HG03460 (cell line): ENCODE measurements around the gene GGA1.
A peak's percentile ranks its signal among the peaks of the same experiment; 100 is the strongest.
"Not testable (repeated sequence)": the region's sequence is repeated elsewhere in the genome, so short reads cannot be mapped to it uniquely, and the experiment has no call there.

Experiments used
- ATAC-seq: cut with Tn5 transposase; IDR thresholded peaks from one replicate; pipeline ENCODE4 v1.9.1; 2021; ENCODE audit not compliant: unreplicated experiment

The GGA1 gene

DNA sequence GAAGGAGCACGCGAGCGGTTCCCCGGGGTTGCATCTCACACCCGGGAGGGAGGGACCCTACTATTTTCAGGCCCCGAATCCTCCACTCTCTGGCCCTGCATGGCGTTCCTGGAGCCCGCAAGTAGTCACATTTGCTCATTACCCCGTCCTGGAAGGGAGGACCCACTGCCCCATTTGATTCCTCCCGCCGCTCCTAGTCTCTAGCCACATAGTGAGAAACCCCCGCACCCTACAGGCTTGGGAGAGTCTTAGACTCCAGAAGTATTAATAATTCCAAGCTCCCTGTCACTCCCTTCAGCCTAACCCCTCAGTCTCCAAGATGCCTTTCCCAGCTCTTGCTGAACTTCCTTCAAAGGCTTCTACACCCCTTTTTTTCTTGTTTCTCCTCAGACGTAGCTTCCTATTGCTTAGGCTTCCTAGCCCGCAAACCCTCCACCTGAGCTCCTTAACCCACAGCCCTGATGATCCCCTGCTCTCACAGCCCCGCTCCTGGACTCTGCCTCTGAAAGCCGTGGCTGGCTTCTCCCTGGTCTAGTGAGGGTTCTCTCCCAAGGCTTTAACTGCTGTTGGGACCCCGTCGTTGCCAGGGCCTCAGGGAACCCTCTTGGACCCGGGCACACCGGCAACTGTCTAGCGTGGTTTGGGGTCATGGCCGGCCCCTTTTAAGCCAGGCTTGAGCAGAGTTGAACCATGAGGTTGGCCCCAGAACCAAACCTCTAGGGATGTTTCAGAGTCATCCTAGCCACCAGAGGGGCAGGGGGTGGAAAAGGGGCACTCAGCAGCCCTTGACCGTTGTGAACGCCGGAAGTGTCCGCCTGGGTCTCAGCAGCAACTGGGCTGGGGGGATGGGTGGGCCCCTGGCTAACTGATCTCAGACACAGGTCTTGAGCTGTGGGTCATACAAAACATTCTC lies 862 bp downstream of the GGA1 start:
- ATAC-seq, result peak; percentile 4

DNA sequence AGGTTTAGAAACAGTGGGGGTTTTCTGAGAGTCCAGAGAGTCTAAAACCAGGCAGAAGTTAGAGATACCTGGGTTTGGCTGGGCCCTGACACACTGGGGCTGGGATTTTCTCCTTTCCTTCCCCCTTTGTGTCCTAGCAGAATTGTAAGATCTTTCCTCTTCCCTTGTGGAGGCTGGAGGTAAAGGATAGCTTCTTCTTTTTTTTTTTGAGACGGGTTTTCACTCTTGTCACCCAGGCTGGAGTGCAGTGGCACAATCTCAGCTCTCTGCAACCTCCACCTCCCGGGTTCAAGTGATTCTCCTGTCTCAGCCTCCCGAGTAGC lies 1.5 kb downstream of the GGA1 start:
- ATAC-seq, result not testable (repeated sequence)

DNA sequence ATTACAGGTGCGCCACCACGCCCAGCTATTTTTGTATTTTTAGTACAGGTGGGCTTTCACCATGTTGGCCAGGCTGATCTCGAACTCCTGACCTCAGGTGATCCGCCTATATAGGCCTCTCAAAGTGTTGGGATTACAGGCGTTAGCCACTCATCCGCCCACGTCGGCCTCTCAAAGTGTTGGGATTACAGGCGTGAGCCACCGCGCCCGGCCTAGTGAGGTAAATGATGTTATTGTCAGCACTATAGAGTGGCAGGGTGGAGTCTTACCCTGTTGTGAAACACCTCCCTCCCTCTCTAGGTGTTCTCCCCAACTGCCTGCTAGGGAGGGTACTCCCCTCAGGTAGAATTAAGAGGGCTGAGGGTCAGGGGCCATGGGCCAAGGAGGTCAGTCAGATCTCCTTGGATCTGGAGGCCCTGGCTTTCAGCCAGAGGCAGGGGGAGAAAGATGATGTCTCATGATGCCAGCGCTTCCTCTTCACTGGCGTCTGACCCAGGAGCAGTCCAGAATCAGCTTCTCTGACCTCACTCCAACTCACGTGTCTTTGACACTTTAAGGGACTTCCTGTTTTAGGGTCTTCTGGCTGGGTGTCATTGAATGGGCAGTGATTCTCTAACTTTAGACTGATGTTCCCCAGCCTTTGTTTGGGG lies 2.0 kb downstream of the GGA1 start:
- ATAC-seq, result no peak

DNA sequence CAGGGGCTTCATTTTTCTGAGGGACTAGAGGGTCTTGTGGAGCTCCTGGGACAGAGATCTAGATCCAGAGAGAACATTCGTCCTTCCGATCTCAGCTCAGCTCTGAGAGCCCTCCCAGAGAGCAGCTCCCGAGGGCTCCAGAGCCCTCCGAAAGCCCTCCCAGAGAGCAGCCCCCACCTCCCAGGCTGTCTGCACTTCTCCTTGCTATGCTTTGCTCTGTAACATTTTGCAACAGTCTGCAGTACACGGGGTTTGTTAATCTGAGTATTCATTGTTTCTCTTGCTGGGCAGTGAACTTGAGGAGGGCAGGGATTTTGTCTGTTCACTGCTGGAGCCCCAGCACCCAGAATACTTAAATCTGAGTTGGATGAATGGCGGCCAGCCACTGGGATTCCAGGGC lies 2.6 kb downstream of the GGA1 start:
- no peak for ATAC-seq

DNA sequence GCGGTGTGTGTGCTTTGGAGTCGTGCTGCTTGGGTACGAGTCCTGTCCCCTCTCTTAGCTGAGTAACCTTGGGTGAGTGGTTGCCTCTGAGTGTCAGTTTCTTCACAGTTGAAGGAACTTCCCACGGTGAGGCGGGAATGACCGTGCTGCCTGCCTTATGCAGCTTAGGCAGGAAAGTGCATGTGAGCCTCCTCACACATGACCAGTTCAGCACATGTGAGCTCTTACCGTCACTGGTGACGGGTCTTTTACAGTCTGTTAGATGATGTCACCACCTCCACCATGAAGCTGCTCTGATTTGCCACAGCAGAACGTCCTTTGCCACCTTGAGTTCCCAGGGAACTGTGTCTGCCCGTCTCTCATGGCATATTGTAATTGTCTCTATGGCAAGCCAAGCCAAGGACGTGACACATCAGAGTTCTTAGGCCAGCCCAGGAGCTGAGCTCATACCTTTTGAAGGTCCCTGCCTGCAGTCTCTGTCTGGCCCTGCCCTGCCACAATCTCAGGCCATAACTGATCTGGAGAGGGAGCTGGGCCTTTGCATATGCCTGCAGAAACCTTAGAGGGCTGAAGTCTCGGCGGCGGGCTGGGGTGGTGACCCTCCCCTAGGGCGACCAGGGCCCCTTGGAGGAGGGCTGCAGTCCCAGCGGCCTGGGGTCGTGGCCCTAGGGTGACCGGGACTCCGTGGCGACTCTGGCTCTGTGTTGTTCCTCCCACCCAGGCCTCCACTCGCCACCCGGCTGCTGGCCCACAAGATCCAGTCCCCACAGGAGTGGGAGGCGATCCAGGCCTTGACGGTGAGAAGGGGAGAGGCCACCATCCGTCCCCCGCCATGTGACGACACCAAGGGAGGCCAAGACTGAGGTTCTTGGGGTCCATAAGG lies 7.8 kb downstream of the GGA1 start:
- no peak for ATAC-seq

DNA sequence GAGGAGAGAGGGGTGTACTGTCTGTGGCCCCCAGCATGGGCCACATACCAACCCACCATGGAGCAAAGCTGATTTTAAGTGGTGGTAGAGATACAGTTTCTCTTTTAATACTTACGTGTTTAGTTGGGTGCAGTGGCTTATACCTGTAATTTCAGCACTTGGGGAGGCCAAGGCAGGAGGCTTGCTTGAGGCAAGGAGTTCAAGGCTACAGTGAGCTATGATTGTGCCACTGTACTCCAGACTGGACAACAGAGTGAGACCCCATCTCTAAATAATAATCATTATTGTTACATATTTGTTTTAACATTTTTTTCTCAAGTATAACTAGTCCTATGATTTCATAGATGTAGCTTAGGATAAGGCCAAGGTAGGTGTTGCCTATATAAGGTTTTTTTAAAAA lies 8.8 kb downstream of the GGA1 start:
- ATAC-seq, result no peak

DNA sequence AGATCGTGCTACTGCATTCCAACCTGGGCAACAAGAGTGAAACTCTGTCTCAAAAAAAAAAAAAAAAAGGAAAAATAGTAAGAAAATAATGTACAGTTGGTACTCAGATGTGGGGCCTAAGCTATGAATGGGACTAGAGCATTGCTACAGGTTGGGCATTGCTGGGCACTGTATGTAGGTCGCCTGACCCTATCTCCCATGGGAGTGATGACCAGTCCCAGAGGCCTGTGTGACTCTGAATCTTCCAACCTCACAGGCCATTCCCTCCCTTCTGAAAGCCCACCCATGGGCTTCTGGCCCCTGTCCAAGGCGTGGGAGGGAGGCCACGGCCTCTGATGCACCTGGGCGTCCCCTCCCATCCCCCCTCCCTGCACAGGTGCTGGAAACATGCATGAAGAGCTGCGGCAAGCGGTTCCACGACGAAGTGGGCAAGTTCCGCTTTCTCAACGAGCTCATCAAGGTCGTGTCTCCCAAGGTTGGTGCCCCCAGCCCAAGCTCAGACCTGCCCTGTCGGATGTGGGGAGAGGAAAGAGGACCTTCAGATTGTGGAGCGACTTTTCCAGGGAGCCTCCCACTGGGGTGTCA lies 9.5 kb downstream of the GGA1 start:
- no peak for ATAC-seq

DNA sequence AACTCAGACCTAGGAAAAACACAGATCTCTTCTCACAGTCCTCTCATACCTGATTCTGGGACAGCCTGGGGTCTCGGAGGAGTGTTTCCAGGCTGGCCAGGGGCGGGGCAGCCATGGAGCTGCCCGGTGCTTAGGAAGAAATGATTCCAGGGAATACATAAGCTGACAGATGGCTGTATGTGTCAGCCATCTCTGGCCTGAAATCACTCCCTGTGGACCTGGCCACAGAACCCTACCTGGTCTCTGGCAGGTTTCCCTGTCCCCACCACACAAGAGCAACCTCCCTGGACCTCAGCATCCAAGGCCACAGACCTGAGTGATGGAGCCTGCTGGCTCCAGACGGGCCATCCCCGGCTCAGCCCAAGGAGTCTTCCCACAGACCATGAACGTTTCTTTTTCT lies 10.0 kb downstream of the GGA1 start:
- no peak for ATAC-seq

DNA sequence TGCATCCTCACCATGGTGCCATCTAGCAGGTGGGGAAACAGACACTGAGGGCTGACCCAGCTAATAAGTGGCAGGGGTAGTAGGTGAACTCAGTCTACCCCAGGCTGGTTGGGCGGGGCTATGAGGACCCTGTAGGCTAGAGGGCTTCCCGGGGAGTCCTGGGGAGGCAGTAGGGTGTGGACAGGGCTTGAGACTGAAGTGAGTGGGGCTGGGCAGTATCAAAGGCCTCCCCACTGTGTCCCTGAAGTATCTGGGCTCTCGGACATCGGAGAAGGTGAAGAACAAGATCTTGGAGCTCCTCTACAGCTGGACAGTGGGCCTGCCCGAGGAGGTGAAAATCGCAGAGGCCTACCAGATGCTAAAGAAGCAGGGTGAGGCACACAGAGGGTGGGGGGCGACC lies 11.4 kb downstream of the GGA1 start:
- no peak for ATAC-seq

DNA sequence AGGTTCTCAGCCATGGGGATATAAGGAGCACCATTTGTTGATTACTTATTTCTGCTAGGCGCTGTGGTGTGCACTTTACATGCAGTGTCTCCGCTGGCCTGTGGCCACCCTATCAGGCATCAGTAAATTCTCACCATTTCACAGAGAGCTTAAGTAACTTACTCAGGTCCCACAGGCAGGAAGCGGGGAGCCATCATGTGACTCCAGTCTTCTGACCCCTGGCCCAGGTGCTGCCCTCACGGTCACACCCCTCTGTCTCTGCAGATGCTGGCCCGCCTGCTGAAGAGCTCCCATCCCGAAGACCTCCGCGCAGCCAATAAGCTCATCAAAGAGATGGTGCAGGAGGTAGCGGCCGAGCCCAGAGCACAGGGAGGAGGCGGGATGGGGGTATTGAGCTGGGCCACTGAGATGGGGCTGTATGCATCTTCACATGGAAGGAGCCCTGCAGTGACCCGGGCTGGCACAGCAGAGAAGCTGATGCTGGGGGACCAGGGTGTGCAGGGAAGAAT lies 12.8 kb downstream of the GGA1 start:
- no peak for ATAC-seq

DNA sequence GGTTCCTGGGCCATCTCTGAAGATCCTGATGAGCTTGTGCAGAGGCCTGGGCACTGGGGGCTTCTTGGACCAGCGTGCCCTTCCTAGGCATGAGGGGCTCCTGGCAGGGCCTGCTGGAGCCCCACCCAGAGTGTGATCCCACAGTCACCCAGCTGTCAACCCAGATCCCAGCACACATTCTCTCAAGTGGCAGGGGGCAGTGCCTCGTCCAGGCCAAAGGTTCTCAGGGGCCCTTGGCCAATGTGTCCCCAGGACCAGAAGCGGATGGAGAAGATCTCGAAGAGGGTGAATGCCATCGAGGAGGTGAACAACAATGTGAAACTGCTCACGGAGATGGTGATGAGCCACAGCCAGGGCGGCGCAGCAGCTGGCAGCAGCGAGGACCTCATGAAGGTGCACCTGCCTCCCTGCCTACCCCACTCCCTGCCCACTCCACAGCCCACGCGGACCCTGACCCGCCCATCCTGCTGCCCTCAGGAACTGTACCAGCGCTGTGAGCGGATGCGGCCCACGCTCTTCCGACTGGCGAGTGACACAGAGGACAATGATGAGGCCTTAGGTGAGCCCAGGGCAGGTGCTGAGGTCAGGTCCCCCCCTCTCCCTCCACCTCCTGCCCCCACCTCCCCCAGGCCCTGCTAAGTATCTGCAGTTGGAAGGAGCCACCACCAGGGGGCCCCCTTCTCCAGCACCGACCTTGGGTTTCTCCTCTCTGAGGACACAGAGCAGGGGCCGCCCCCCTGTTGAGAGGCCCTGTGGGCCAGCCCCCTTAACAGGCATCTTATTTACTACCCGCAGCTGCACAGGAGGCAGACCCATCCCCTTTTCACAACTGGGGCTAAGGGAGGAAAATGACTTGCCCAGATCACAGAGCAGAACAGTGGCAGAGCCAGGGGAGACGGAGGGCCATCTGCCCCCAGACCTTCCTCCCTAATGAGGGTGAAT lies 14.7 kb downstream of the GGA1 start:
- ATAC-seq, result no peak

DNA sequence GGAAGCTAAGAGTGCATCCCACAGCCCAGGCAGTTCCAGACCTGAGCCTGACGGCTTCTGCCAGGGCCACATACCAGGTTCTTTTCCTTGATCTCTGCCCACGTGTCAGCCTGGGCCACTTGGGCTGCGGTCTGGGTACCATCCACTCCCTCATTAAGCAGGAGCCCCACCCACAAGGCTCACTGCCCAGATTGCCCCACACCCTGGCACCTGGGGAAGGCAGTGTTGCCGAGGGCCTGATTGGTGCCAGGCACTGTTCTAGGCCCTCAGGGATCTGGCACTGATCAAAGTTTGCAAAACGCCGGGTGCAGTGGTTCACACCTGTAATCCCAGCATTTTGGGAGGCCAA lies 15.4 kb downstream of the GGA1 start:
- ATAC-seq, result no peak

DNA sequence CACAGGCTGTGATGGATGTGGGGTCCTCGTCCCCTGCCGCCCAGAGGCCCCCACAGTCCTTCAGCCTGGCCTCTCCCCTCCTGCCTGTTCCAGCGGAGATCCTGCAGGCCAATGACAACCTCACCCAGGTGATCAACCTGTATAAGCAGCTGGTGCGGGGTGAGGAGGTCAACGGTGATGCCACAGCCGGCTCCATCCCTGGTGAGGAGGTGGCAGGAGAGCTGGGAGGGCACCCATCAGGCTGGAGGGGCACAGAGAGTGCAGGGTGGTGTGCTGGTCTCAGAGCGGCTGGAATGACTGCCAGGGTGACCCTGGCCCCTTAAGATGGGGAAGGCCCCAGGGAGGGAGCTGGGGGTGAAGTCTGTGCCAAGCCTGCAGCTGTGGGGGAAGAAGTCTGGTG lies 16.2 kb downstream of the GGA1 start:
- no peak for ATAC-seq

DNA sequence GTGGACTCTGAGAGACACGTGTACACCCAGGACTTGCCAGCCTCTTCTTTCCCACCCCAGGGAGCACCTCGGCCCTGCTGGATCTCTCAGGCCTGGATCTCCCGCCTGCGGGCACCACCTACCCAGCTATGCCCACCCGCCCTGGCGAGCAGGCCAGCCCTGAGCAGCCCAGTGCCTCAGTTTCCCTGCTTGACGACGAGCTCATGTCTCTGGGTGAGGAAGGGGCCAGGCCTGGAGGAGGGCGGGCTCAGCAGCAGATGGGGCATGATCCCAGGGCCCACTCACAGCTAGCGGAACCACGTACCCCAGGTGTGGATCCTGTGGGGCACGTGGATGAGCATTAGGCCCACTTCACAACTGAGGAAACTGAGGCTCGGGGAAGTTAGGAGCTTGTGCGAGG lies 17.1 kb downstream of the GGA1 start:
- ATAC-seq, result no peak

DNA sequence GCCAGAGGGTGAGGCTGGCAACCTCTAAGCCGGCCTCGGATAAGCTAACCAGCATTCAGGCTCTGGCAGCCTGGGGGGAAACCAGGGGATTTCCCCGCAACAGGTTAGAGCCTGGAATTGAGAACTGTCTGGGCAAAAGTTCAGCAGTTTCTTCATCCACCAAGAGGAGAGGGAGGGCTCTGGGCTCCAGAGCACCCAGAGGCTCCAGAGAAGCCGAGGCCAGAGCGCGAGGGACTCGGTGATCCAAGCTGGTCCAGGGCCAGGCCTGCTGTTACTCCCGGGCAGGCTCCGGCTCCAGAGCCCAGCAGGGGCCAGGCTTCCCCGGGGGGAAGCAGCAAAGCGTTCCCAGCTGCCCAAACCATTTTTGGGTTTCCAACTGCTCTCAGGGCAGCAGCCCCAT lies 17.5 kb downstream of the GGA1 start:
- ATAC-seq, result no peak

DNA sequence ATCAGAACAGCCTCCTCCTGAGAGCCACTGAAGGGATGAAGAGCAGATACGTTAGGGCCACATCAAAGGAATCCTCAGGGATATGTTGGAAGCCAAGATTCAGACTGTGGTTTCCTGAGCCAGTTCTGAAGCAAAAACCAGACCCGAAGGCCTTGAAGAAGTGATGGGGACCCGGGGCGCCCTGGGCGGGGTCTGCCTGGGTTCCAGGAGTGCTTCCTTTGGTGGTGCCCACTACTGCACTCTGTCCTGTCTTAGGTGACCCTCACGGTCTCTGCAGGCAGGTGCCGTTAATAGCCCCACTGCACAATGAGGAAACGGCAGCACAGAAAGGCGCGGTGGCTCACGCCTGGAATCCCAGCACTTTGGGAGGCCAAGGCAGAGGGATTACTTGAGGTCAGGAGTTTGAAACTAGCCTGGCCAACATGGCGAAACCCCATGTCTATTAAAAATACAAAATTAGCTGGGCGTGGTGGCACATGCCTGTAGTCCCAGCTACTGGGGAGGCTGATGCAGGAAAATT lies 18.0 kb downstream of the GGA1 start:
- no peak for ATAC-seq

DNA sequence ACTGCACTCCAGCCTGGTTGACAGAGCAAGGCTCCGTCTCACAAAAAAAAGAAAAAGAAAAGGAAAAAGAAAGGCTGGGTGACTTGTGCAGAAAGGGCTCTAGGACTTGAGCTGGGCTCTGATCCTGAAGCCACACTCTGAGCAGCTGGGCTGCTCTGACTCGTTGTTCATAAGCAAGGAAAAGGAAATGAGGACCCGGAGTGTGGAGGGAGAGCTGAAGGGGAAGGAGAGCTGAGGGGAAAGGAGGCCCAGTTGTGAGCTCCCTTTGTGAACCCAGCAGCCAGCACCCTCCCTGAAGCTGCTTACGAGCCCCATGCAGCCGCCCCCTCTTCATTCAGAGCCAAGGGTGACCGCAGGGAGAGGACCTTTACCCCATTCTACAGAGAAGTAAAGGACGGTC lies 18.5 kb downstream of the GGA1 start:
- ATAC-seq, result no peak

DNA sequence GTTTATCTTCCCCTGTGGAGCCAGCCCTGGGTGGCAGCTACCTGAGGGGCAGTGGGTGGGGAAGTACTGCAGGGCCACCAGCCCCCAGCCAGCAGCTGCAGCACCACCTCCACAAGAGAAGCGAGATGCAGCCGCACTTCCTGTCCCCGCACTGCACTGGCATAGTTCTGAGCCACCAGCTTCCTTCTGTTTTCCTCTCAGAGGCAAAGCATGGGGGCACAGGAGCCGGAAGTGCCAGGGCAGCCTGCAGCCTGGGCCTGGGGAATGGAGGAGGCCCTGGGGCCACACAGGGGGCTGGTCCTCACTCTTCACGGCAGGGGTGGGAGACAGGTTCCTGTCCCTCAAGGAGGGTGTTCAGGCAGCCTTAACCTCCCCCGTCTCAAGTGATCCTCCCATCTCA lies 18.9 kb downstream of the GGA1 start:
- no peak for ATAC-seq

DNA sequence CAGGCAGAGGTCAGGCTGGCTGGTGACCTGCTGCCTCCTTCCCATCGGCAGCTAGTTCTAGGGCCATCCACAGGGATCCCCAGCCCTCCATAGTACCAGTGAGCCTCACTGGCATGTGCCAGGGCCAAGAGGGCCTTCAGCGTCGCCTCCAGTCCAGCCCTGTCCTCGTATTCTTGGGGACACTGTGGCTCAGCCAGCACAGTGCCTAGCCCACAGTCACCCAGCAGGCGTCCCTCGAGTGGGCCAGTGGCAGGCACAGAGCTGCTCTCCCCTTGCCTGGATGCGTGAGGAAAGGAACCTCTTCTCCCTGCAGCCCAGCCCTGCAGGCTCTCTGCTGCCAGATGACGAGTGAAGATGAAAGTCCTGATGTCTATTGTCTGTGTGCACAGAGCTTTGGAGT lies 20.2 kb downstream of the GGA1 start:
- no peak for ATAC-seq

DNA sequence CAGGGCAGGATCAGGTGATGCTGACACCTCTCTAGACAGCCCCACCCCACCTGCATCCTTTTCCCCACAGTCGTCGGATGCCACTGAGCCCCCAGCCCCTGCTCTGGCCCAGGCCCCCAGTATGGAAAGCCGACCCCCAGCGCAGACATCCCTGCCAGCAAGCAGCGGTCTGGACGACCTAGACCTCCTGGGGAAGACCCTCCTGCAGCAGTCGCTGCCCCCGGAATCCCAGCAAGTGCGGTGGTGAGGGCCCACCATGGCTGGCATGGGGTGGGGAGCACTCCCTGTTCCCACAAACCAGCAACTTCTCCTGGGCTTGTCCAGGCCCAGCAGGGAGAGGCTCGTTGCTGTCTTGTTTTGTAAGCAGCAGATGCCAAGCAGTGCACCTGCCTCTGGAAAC lies 21.3 kb downstream of the GGA1 start:
- no peak for ATAC-seq
